ENCODE measurements around the gene KCNMA1.
A peak's percentile ranks its signal among the peaks of the same experiment; 100 is the strongest.

The KCNMA1 gene

GRCh38 chr10:77636967-77637531, 559 bp downstream of the KCNMA1 start:
- Histone ChIP-seq H3K4me3 (ENCODE audit: low read length) (peak overlapping the region; percentile 83), H3K36me3 (ENCODE audit: control insufficient read depth, insufficient read depth, low read length) (no peaks in the 10 kb centered on the region), H3K27ac (ENCODE audit: low read depth, low read length) (peak overlapping the region; percentile 82), H3K9ac (ENCODE audit: low read length) (no peak overlapping the region), H3K27me3 (ENCODE audit: control insufficient read depth, insufficient read depth, low read length) (peaks cover 3% of the 10 kb centered on the region), H3K4me1 (ENCODE audit: control insufficient read depth, insufficient read depth, low read length) (peaks cover 23% of the 10 kb centered on the region)

- Histone ChIP-seq H3K9ac (ENCODE audit: low read length) (peak overlapping the region; percentile 32), H3K4me1 (ENCODE audit: control insufficient read depth, insufficient read depth, low read length) (peaks cover 24% of the 10 kb centered on the region), H3K27me3 (ENCODE audit: control insufficient read depth, insufficient read depth, low read length) (peaks cover 3% of the 10 kb centered on the region), H3K4me3 (ENCODE audit: low read length) (peak overlapping the region; percentile 83), H3K36me3 (ENCODE audit: control insufficient read depth, insufficient read depth, low read length) (no peaks in the 10 kb centered on the region), H3K27ac (ENCODE audit: low read depth, low read length) (peak overlapping the region; percentile 82)
Measured at GRCh38 chr10:77636282-77636966, 1.2 kb downstream of the KCNMA1 start.

GRCh38 chr10:77635402-77636227, 2.0 kb downstream of the KCNMA1 start:
- H3K36me3 ChIP-seq (ENCODE audit: control insufficient read depth, insufficient read depth, low read length), result no peaks in the 10 kb centered on the region
- peak overlapping the region; percentile 82 for H3K27ac ChIP-seq (ENCODE audit: low read depth, low read length)
- H3K4me3 ChIP-seq (ENCODE audit: low read length), result peak overlapping the region; percentile 83
- H3K27me3 ChIP-seq (ENCODE audit: control insufficient read depth, insufficient read depth, low read length), result peaks cover 3% of the 10 kb centered on the region
- peaks cover 24% of the 10 kb centered on the region for H3K4me1 ChIP-seq (ENCODE audit: control insufficient read depth, insufficient read depth, low read length)
- no peak overlapping the region for H3K9ac ChIP-seq (ENCODE audit: low read length)

- Histone ChIP-seq H3K4me1 (ENCODE audit: control insufficient read depth, insufficient read depth, low read length) (peaks cover 30% of the 10 kb centered on the region), H3K4me3 (ENCODE audit: low read length) (peak overlapping the region; percentile 83), H3K9ac (ENCODE audit: low read length) (no peak overlapping the region), H3K36me3 (ENCODE audit: control insufficient read depth, insufficient read depth, low read length) (no peaks in the 10 kb centered on the region), H3K27me3 (ENCODE audit: control insufficient read depth, insufficient read depth, low read length) (peaks cover 3% of the 10 kb centered on the region), H3K27ac (ENCODE audit: low read depth, low read length) (peak overlapping the region; percentile 82)
Measured at GRCh38 chr10:77634939-77635338, 2.7 kb downstream of the KCNMA1 start.

- Histone ChIP-seq H3K27me3 (ENCODE audit: control insufficient read depth, insufficient read depth, low read length) (peaks cover 3% of the 10 kb centered on the region), H3K4me3 (ENCODE audit: low read length) (no peak overlapping the region), H3K36me3 (ENCODE audit: control insufficient read depth, insufficient read depth, low read length) (no peaks in the 10 kb centered on the region), H3K4me1 (ENCODE audit: control insufficient read depth, insufficient read depth, low read length) (peaks cover 26% of the 10 kb centered on the region), H3K27ac (ENCODE audit: low read depth, low read length) (peak overlapping the region; percentile 6), H3K9ac (ENCODE audit: low read length) (no peak overlapping the region)
Measured at GRCh38 chr10:77633376-77633775, 4.2 kb downstream of the KCNMA1 start.

GRCh38 chr10:77631241-77631640, 6.4 kb downstream of the KCNMA1 start:
- H3K27me3 ChIP-seq (ENCODE audit: control insufficient read depth, insufficient read depth, low read length), result no peaks in the 10 kb centered on the region
- H3K4me3 ChIP-seq (ENCODE audit: low read length), result no peak overlapping the region
- H3K4me1 ChIP-seq (ENCODE audit: control insufficient read depth, insufficient read depth, low read length), result peaks cover 28% of the 10 kb centered on the region
- H3K27ac ChIP-seq (ENCODE audit: low read depth, low read length), result peak overlapping the region; percentile 49
- no peaks in the 10 kb centered on the region for H3K36me3 ChIP-seq (ENCODE audit: control insufficient read depth, insufficient read depth, low read length)
- H3K9ac ChIP-seq (ENCODE audit: low read length), result no peak overlapping the region

- Histone ChIP-seq H3K4me1 (ENCODE audit: control insufficient read depth, insufficient read depth, low read length) (peaks cover 28% of the 10 kb centered on the region), H3K27me3 (ENCODE audit: control insufficient read depth, insufficient read depth, low read length) (no peaks in the 10 kb centered on the region), H3K36me3 (ENCODE audit: control insufficient read depth, insufficient read depth, low read length) (no peaks in the 10 kb centered on the region), H3K27ac (ENCODE audit: low read depth, low read length) (peak overlapping the region; percentile 41), H3K4me3 (ENCODE audit: low read length) (no peak overlapping the region), H3K9ac (ENCODE audit: low read length) (no peak overlapping the region)
Measured at GRCh38 chr10:77630507-77630848, 7.1 kb downstream of the KCNMA1 start.

- Histone ChIP-seq H3K36me3 (ENCODE audit: control insufficient read depth, insufficient read depth, low read length) (no peaks in the 10 kb centered on the region), H3K27ac (ENCODE audit: low read depth, low read length) (peak overlapping the region; percentile 41), H3K4me3 (ENCODE audit: low read length) (no peak overlapping the region), H3K27me3 (ENCODE audit: control insufficient read depth, insufficient read depth, low read length) (no peaks in the 10 kb centered on the region), H3K9ac (ENCODE audit: low read length) (no peak overlapping the region), H3K4me1 (ENCODE audit: control insufficient read depth, insufficient read depth, low read length) (peaks cover 28% of the 10 kb centered on the region)
Measured at GRCh38 chr10:77629775-77630506, 7.7 kb downstream of the KCNMA1 start.

GRCh38 chr10:77628906-77629730, 8.5 kb downstream of the KCNMA1 start:
- Histone ChIP-seq H3K27me3 (ENCODE audit: control insufficient read depth, insufficient read depth, low read length) (no peaks in the 10 kb centered on the region), H3K4me3 (ENCODE audit: low read length) (no peak overlapping the region), H3K9ac (ENCODE audit: low read length) (no peak overlapping the region), H3K36me3 (ENCODE audit: control insufficient read depth, insufficient read depth, low read length) (no peaks in the 10 kb centered on the region), H3K27ac (ENCODE audit: low read depth, low read length) (peak overlapping the region; percentile 41), H3K4me1 (ENCODE audit: control insufficient read depth, insufficient read depth, low read length) (peaks cover 33% of the 10 kb centered on the region)

- H3K4me3 ChIP-seq (ENCODE audit: low read length), result no peak overlapping the region
- H3K4me1 ChIP-seq (ENCODE audit: control insufficient read depth, insufficient read depth, low read length), result peaks cover 31% of the 10 kb centered on the region
- no peaks in the 10 kb centered on the region for H3K36me3 ChIP-seq (ENCODE audit: control insufficient read depth, insufficient read depth, low read length)
- H3K27ac ChIP-seq (ENCODE audit: low read depth, low read length), result peak overlapping the region; percentile 30
- H3K9ac ChIP-seq (ENCODE audit: low read length), result no peak overlapping the region
- H3K27me3 ChIP-seq (ENCODE audit: control insufficient read depth, insufficient read depth, low read length), result no peaks in the 10 kb centered on the region
Measured at GRCh38 chr10:77626266-77626935, 11.2 kb downstream of the KCNMA1 start.

- H3K27me3 ChIP-seq (ENCODE audit: control insufficient read depth, insufficient read depth, low read length), result no peaks in the 10 kb centered on the region
- peaks cover 27% of the 10 kb centered on the region for H3K4me1 ChIP-seq (ENCODE audit: control insufficient read depth, insufficient read depth, low read length)
- H3K9ac ChIP-seq (ENCODE audit: low read length), result no peak overlapping the region
- H3K27ac ChIP-seq (ENCODE audit: low read depth, low read length), result peak overlapping the region; percentile 27
- no peak overlapping the region for H3K4me3 ChIP-seq (ENCODE audit: low read length)
- H3K36me3 ChIP-seq (ENCODE audit: control insufficient read depth, insufficient read depth, low read length), result no peaks in the 10 kb centered on the region
Measured at GRCh38 chr10:77625379-77625778, 12.2 kb downstream of the KCNMA1 start.

Data from rectal smooth muscle tissue (tissue), 1 donor.